HFF-Myc (cell line): ENCODE measurements around the gene RALGPS2.

Source experiments
- DNase-seq: peaks from one replicate; pipeline ENCODE4 v3.0.0-alpha.2; 2011; ENCODE audit warnings: low read depth; ENCODE audit errors: extremely low read depth
- H3K4me3 ChIP-seq: replicated peaks from 2 replicates; pipeline ENCODE4 v1.5.1; 2011; ENCODE audit warnings: low read depth, mild to moderate bottlenecking, control low read depth, low read length
- CTCF ChIP-seq: IDR thresholded peaks from 2 replicates; pipeline ENCODE4 v1.5.1; 2012; ENCODE audit warnings: mild to moderate bottlenecking, low read depth, low read length, control low read depth; ENCODE audit errors: missing control alignments

Gene RALGPS2

GRCh38 chr1:178934546-178934945 is 209.5 kb downstream of the RALGPS2 start:
- DNase-seq, result no peak
- H3K4me3 ChIP-seq, result no peak overlapping the region
- no peak for TF ChIP-seq CTCF

- DNase-seq, result no peak
- no peak overlapping the region for H3K4me3 ChIP-seq
- TF ChIP-seq CTCF, result no peak
Measured at GRCh38 chr1:178935610-178936009, 210.6 kb downstream of the RALGPS2 start.

DNA sequence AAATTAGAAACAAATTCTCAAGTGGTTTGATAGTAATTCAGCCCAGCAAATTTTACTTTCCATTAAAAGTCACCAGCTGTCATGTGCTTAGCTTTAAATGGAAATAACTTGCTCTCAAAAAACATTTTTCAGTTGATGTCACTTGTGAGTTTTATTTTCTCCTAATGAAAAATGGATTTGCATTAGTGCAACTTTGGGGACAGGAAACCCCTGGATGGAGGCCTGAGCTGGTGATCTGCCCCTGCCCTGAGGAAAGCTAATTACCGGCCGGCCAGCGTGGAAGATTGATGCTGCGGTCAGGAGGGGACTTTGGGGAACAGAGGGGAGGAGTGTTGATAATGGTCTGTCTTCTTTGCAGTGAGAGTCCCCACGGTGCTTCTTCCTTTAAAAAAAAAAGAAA is 212.7 kb downstream of the RALGPS2 start:
- no peak overlapping the region for H3K4me3 ChIP-seq
- no peak for TF ChIP-seq CTCF
- no peak for DNase-seq

- no peak for DNase-seq
- H3K4me3 ChIP-seq, result no peak overlapping the region
- TF ChIP-seq CTCF, result no peak
Measured at GRCh38 chr1:178938101-178938958, 213.3 kb downstream of the RALGPS2 start.

GRCh38 chr1:178938959-178939317 is 213.9 kb downstream of the RALGPS2 start:
- no peak for DNase-seq
- H3K4me3 ChIP-seq, result no peak overlapping the region
- no peak for TF ChIP-seq CTCF

- no peak for DNase-seq
- no peak overlapping the region for H3K4me3 ChIP-seq
- no peak for TF ChIP-seq CTCF
Measured at GRCh38 chr1:178939338-178940067, 214.5 kb downstream of the RALGPS2 start.
